HuH-7 (cell line): ENCODE results near the gene ZBTB48.

Source experiments
- DNase-seq: peaks from one replicate; pipeline ENCODE4 v3.0.0; 2011; ENCODE audit warnings: low spot score

Gene ZBTB48

DNA sequence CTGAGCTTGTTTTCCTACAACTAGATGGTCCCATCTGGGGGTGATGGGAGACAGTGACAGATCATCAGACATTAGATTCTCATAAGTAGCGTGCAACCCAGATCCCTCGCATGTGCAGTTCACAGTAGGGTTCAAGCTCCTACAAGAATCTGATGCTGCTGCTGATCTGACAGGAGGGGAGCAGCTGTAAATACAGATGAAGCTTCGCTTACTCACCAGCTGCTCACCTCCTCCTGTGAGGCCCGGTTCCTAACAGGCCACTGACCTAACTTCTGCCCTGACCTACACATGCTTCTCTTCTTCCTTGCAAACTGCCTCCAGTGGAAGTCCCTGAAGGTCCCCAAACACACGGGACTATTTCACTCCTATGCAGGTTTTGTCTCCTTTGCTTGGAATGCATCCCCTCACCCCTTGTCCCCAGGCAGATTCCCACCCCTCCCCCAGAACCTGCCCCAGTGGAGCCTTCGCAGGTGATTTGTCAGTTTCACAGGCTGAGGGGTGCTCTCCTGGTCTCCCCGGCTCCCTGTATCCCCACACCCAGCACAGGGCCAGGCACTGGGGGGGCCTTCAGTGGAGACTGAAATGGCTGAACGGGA, 5.7 kb upstream of the ZBTB48 start:
- DNase-seq, result no peak

DNA sequence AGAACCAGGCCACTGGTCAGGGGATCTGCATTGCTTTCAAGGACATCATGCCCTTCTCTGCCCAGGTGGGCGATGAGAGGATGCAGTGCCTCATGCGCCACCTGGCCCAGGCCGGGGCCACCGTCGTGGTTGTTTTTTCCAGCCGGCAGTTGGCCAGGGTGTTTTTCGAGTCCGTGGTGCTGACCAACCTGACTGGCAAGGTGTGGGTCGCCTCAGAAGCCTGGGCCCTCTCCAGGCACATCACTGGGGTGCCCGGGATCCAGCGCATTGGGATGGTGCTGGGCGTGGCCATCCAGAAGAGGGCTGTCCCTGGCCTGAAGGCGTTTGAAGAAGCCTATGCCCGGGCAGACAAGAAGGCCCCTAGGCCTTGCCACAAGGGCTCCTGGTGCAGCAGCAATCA, 5.0 kb upstream of the ZBTB48 start:
- DNase-seq, result no peak

DNA sequence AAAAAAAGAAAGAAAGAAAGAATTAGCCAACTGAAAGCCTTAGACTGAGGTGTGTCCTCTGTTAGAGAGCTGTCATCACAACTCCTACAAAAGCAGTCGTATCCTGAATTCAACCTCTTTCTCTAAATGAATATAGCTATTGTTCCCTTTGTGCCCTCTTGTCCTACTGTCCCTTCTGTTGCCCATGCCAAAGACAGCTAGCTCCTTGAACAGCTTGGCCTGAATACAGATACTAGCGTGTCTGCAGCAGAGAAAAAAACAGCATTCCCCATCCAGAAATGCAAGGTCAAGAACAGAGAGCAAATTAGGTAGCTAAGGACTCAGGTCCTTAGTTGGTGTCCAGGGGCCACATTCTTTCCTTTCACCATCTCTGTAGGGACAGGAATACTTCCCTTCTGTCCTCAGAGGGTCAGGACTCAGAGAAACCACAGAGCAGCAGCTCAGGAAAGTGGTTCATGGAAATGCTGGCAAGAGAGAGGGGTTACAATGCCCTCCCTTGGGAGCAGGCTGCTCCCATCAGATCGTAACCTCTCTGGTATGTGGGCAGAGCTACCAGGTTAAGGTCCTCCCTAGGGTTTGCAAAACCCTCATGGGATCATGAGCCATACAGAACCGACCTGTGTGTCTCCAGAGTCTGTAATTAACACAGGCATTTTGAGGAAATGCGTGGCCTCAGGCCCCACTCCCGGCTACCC, 1.8 kb upstream of the ZBTB48 start:
- no peak for DNase-seq

DNA sequence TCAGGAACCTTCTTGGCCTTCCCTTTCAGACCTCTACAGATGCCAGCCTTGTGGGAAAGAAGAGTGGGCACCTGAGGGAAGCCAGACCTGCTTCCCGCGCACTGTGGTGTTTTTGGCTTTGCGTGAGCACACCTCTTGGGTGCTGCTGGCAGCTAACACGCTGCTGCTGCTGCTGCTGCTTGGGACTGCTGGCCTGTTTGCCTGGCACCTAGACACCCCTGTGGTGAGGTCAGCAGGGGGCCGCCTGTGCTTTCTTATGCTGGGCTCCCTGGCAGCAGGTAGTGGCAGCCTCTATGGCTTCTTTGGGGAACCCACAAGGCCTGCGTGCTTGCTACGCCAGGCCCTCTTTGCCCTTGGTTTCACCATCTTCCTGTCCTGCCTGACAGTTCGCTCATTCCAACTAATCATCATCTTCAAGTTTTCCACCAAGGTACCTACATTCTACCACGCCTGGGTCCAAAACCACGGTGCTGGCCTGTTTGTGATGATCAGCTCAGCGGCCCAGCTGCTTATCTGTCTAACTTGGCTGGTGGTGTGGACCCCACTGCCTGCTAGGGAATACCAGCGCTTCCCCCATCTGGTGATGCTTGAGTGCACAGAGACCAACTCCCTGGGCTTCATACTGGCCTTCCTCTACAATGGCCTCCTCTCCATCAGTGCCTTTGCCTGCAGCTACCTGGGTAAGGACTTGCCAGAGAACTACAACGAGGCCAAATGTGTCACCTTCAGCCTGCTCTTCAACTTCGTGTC, 995 bp upstream of the ZBTB48 start:
- no peak for DNase-seq

DNA sequence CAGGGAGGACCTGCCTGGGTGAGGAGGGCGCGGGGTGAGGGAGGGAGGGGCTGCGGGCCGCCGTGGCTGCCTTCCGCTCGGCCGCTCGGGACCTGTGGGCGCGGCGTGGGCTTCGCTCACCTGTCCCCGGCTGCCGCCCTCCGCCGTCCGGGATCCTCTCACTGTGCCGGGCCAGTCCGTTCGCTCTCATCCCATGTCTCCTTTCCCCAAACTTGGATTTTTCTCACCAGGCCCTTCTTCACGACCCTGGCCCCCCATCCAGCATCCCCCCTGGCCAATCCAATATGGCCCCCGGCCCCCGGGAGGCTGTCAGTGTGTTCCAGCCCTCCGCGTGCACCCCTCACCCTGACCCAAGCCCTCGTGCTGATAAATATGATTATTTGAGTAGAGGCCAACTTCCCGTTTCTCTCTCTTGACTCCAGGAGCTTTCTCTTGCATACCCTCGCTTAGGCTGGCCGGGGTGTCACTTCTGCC, 362 bp downstream of the ZBTB48 start:
- peak; percentile 30 for DNase-seq

- no peak for DNase-seq
Measured at GRCh38 chr1:6580593-6581409, 1.0 kb downstream of the ZBTB48 start.

DNA sequence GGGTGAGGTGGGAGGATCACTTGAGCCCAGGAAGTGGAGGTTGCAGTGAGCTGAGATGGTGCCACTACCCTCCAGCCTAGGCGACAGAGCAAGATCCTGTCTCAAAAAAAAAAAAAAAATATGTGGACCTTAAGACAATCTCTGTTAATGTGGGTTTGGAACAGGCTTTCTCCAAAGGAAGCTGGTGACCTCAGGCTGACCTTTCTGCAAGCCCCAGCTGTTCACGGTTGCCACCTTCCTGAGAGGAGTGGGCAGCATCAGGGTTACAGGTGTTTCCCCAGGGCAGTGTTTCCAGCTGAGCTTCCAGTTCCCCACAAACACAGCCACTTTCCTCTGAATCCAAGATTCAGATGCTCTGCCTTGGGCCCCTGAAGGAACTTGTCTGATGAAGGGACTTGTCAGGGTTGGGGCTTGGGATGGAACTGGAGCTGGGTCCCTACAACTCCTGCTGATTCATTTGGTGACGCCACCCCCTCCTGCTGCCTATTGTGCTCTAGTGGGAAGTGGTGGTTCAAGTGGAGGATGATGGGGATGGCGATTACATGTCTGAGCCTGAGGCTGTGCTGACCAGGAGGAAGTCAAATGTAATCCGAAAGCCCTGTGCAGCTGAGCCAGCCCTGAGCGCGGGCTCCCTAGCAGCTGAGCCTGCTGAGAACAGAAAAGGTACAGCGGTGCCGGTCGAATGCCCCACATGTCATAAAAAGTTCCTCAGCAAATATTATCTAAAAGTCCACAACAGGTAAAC, 1.9 kb downstream of the ZBTB48 start:
- no peak for DNase-seq

GRCh38 chr1:6582370-6582769, 2.6 kb downstream of the ZBTB48 start:
- DNase-seq, result peak; percentile 92

DNA sequence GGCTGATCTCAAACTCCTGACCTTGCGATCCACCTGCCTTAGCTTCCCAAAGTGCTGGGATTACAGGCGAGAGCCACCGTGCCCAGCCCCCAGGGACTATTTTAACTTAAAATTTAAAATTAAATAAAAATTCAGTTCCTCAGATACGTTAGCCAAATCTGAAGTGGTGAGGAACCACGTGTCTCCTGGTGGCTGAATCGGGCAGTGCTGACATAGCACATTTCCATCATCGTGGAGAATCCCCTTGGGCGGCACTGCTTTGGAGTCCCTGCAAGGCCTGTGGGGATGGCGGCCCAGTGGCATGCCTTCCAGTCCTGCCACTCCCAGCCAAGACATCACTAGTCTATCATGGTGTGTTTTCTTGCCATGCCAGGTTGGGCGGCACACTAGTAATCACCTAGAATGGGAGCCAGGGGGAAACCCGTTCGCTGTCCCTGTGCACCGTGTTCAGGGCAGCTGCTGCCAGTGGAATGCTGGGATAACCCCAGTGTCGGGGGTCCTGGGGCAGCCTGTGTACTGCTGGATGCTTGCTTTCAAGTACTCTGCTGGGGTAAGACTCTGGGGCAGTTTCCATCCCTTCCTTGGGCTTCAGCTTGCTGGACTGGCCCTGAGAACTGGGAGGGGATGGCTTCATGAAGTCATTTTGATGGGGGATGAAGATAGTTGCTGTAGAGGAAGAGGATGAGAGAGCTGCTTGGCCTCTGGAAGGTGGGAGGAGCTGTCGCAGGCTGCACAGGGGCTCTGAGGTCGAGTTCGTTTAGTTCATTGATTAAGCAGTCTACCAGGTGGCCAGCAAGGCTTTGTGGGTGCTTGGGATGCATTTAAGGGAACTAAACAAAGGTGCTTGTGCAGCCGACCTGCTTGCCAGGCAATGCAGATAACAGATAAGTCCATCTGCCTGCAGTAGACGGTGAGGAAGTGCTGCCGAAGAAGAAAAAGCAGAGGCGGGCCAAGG, 4.6 kb downstream of the ZBTB48 start:
- no peak for DNase-seq

DNA sequence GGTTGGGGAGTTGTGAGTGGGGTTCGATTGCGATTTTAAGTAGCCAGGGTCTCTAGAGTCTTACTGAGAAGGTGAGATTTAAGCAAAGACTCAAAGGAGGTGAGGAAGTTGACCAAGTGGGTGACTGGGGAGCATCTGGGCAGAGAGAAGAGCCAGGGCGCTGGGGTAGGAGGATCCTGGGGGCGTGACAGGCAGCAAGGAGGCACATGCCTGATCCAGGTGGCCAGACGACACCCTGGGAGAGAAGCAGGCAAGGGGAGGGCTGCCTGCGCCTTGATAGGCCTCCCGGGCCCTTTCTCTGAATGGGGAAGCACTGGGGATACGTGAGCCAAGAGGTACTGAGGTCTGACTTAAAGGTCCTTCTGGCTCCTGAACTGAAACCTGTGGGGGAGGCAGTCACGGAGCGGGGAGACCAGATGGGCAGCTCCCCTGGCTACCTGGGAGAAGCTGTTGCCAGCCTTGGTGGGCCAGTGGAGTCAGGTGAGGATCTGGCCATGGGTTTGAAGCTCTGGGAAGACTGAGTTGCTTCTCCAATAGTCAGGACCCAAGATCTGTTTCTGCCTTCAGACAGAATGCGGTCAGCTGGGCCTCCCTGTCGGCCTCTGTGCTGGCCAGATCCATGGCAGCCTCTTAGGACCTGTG, 5.4 kb downstream of the ZBTB48 start:
- no peak for DNase-seq

DNA sequence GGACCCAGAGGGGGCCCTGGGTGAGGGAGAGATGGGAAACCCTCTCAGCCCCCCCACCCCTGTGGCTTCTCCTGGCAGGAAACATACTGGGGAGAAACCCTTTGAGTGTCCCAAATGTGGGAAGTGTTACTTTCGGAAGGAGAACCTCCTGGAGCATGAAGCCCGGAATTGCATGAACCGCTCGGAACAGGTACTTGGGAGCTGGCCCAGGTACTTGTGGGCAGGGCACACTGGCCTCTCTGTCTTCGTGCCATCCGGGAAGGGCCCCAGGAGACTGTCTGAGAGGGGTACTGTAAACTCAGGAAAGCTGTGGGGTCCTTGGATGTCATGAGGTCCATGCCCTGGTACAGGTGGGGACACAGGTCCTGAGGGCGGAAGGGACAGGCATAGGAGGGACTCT, 6.0 kb downstream of the ZBTB48 start:
- DNase-seq, result no peak

GRCh38 chr1:6586404-6586816, 6.6 kb downstream of the ZBTB48 start:
- DNase-seq, result no peak

DNA sequence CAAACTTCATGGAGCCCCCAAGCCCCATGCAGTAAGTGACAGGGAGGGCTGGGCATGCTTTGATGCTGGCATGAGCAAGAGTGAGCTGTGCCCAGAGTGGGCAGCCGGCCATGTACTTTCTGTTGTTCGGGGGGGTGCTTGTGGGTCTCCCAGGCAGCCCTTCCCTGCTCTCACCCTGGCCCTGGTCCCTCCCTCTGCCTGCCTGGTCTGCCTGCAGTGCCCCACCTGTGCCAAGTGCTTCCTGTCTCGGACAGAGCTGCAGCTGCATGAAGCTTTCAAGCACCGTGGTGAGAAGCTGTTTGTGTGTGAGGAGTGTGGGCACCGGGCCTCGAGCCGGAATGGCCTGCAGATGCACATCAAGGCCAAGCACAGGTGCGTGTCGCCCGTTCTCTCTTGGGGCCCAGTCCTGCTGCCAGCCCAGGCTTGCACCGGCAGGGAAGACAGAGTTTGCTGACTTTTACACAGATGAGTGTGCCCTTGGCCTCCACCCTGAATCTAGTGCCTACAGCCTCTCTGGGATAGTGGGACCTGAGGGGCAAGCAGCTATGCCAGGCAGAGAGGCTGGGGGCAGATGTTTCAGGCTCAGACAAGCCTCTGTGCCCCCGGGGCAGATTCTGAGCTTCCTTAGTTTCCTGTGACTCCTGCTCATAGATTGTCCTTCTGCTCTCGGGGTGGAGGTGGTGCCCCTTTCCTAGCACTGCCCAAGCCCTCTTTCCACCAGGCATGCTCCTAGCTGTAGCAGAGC, 7.6 kb downstream of the ZBTB48 start:
- no peak for DNase-seq

DNA sequence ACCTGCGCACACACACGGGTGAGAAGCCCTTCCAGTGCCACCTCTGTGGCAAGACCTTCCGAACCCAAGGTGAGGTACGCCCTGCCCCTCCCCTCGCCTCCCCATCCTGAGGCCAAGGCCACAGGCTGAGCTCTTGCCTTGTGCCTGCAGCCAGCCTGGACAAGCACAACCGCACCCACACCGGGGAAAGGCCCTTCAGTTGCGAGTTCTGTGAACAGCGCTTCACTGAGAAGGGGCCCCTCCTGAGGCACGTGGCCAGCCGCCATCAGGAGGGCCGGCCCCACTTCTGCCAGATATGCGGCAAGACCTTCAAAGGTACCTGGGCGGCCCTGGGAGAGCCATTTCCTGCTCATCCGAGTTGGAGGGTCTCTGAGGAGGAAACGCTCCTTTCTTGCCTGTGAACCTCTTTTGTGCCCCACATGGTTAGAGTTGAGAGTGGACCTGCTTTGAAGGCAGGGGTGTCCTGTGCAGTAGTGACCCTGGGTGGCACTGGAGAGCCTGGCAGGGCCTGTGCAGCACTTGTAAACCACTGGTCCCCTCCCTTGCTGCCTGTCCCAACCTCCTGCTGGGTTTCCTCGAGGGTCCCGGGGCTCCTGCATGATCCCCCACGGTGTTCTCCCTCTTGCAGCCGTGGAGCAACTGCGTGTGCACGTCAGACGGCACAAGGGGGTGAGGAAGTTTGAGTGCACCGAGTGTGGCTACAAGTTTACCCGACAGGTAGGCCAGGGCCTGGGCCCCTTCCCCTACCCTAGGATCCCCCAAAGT, 8.5 kb downstream of the ZBTB48 start:
- DNase-seq, result no peak

- no peak for DNase-seq
Measured at GRCh38 chr1:6588893-6589520, 9.2 kb downstream of the ZBTB48 start.

DNA sequence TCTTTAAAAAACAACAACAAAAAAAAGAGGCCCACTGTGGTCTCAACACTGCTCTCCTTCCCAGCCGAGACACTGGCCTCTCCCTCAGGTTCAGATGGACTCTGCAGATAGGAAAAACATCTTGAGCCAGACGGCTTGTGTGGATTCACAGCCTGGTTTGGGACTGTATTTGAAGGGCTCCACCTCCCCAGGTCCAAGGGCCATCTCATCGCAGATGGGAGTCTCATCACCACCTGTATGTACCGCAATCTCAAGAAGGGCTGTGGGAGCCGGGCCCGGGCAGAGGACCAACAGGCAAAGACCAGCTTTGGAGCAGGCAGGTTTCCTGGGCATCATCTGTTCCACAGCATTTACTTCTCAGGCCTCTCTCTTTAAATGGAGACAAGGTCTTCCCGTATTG, 10.3 kb downstream of the ZBTB48 start:
- no peak for DNase-seq

- no peak for DNase-seq
Measured at GRCh38 chr1:6591222-6591621, 11.4 kb downstream of the ZBTB48 start.

GRCh38 chr1:6591644-6592043, 11.8 kb downstream of the ZBTB48 start:
- no peak for DNase-seq
